NCI-H1105 treated with DMSO at 0.1 percent for 48 hours (cell line): ENCODE results near the gene CLRN1.
"Not testable (repeated sequence)": the region's sequence is repeated elsewhere in the genome, so short reads cannot be mapped to it uniquely, and the experiment has no call there.

Experiments used
- DNase-seq: peaks from one replicate; lab custom pipeline; 2025; lab: John Stamatoyannopoulos, UW

CLRN1 gene, protein sequence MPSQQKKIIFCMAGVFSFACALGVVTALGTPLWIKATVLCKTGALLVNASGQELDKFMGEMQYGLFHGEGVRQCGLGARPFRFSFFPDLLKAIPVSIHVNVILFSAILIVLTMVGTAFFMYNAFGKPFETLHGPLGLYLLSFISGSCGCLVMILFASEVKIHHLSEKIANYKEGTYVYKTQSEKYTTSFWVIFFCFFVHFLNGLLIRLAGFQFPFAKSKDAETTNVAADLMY

DNA sequence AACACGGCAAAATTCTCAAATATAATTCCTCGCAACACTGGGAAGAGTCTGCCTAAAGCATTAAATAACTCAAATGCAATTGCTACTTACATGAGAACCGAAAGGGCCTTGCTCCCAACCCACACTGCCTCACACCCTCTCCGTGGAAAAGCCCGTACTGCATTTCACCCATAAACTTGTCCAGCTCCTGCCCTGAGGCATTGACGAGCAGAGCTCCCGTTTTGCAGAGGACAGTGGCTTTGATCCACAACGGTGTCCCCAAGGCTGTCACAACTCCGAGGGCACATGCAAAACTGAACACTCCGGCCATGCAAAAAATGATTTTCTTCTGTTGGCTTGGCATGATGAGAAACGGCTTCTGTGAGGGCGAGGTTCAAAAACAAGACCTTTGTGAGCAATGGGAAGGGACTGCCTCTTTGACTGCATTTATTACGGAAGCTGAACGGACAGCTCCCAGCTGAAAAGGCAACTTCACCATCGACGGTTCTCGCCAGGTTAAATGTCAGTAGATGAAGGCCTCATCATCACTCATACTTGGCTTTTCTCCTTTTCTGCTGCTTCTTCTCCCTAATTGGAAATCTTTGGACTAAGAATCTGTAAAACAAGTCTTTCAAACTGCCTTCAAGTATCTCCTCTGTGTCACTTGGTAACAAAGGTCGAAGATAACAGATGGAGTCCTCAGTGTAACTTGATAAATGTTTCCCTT is at the start of gene CLRN1:
CLRN1 (minus strand) TSS at position 362 of the 706 bp plus-strand sequence; CDS start at position 343, 19 bp downstream.
- DNase-seq: no peak

DNA sequence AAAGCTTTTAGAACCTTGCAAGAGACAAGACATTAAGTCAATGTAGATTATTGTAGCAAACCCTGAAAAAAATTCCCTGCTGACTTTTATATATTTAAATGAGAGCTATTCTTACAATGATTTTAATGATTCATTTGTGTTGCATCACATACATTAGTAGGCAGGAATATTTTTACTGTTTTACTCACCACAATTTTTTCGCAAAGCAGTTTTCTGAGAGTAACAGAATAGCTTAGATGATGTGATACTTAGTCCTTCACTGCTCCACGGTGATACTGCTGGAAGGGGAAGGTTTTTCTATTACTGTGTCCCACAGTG is 43.9 kb upstream of the CLRN1 start:
- DNase-seq: no peak

DNA sequence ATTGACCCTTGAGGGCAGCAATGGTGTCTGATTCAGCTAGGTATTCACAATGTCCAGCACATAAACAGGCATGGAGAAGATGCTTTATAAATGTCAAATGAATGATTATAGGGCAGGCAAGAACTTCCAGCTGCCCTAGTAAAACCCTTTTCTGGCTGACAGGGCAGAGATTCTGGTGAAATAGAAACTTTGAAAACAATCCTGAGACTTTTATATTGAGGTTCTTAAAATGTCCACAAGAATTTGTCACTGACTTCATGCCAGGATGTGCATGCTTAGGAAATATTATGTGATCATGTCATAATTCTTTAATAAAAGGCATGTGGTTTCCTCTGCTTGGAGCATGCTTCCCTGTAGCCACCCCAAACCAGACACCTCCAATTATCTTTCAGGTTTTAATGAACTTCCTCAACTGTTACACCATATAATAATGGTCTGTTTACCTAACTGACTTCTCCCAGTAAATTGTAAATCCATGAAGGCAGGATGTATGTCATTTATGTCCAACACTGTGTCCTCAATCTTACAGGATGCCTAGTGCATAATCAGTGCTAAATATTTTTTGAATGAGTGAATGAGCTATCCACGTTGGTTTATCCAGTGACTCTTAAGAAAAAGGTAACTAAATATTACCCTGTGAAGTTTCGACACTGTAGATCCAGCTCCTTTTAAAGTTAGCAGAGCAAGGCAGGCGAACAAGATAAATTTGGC is 43.4 kb upstream of the CLRN1 start:
- DNase-seq: no peak

DNA sequence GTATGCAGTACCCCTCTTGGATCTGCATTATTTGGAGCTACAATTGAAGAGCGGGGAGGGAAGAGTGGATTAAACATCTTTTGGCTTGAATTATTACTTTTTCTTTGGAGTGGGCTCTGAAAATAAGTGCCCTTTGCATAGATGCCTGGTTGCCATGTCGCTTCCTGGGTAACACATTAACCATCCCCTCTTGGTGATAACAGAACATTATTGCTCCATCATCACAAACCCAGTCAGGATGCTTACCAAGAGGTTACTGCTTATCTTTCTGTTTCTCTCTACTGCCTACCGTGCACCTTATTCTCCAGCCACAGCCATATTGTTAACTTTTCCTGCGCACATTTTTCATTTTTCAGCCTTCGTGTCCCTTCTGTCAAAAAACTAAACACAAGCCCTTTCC is 42.7 kb upstream of the CLRN1 start:
- DNase-seq: no peak

DNA sequence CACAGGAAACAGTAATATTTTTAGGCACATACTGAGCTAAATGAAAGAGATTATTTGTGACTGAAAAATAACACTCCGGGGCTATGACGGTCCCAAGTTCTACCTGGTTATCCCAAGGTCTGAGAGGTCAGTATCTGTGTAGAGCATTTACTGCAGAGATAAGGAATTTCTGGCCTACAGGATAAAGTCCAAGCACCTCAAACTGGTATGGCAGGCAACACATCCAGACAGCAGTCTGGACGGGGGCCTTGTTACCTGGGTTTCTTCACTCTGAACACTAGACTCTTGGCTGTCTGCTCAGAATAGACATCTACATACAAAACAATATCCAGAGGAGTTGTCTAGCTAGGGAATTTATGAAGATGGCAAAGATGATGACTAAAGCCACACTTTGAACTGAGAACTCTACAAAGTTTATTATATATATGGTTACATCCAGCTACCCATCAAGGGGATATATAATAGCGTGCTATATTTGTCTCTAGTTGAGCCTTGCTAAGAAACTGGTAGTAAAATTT is 42.0 kb upstream of the CLRN1 start:
- no peak for DNase-seq

DNA sequence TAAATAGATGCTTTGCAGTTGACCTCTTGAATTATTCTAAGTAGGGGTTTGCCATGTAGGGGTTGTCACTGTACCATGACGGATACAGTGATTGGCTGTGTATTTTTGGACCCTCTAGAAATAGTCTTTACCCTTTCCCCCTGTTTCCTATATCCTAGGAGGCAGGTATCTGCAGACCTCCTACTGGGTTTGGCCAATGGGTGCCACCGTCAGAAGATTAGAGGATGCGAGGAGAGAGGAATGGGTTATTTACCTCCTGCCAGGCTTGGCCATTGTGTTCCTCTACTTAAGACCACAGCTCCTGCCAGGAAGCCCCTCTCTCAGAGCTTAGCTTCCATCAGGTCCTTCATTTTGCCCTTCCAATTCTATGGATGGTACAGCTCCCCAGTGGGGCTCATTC is 40.2 kb upstream of the CLRN1 start:
- DNase-seq: no peak

DNA sequence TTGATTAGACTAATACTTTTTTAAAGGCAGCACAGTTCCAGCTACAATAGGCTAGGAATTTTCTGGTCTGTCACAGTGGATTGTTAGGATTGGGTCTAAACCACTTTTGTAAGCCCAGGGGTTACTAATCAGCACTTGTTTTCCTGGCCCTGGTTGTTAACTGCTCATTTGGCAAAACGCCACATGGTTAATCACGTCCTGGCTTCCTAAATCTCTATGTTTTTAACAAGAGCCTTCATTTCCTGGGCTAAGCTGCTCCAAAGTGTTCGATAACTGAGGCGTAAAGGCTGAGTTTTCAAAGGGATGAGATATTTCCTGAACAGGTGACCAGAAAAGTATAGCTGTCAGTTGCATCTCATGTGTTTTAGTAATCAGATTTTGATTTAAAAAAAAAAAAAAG is 38.9 kb upstream of the CLRN1 start:
- DNase-seq: peak; percentile 96

DNA sequence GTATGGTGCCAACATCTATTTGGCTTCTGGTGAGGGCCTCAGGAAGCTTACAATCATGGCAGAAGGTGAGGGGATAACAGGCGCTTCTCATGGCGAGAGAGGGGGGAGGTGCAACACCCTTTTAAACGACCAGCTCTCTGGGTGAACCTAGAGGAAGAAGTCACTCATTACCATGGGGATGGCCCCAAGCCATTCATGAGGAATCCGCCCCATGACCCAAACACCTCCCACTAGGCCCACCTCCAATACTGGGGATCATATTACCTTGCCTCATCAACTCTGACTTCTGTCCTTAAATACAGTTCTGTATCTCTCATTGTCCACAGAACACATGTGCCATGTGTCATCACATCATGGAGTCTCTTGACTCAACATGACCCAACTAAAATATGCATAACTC is 37.5 kb upstream of the CLRN1 start:
- no peak for DNase-seq

DNA sequence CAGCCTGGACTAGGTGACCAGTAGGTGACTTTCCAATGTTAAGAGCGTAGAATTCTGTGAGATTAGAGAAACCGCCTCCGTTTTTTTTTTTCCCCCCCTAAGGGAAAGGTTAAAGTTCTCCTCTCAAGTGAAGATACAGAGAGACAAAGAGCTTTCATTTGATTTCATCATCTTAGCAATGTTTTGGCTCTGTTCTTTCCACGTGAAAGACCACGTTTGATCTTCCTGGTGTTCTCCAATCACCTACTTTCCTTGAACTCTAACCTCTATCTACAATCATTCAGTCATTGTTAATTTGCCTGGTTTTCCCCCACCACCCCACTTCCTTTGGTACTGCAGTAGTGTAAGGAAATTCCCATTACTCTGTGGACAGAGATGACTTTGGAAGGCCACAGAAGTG is 36.9 kb upstream of the CLRN1 start:
- DNase-seq: no peak

DNA sequence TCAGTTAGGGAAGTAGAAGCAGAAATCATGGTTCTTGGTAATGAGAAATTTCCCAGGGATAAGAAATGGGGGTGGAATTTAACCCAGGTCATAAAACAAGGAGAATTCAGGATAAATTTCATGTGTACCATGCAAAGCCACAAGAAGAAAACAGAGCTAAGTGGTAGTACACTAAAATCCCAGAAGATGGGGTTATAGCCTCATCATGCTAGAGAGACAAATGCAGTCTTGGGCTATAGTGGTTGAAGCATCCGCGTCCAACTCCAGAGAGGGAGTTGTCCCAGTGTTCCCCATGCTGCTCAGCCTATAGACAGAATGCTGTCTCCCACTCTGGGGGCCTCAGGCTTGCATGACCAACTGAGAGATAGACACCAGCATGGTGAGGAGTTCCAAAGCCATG is 36.2 kb upstream of the CLRN1 start:
- no peak for DNase-seq

DNA sequence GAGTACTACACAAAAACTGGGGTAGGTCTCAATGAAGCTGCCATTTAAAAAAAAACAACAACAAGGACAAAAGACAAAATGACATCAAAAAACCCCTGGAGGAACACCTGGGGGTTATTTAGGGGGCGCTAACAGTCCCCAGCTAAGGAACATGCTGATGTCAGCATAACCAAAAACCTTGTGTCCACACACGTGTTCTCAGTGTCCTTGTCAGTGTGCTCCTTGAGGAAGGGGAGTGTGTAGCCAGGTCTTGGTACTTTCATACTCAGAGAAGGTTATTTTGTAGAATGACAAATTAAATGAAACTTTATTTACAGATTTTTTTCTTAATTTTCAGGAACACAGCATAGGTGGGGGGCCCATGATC is 31.2 kb upstream of the CLRN1 start:
- DNase-seq: no peak

DNA sequence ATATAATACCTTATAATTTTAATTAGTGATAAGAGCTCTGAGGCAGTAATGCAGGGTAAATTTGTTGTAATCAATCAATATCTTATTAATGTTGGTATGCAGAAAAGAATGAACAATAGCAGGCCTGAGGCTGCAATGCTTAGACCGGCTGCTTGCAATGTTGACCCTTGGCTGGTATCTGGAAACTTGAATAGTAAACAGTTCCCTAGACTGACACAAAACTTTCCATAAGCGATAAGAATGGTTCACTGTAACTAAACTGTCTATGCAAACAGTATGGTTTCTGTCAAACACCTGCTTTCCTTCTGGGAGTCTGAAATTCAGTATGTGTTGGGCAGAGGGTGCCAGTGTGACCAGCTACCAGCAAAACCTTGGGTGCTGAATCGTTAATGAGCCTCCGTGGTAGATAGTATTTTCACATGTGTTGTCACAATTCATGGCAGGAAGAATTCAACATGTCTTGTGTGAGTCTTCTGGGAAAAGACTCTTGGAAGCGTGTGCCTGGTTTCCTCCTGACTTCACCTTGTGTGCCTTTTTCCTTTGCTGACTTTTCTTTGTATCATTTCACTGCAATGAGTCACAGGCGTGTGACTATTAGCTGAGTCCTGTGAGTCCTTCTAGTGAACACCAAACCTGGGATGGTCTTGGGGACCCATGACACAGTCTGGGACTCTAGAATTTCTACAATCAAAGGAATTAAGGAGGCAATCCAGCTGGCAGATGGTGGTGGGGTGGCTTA is 30.7 kb upstream of the CLRN1 start:
- DNase-seq: no peak

DNA sequence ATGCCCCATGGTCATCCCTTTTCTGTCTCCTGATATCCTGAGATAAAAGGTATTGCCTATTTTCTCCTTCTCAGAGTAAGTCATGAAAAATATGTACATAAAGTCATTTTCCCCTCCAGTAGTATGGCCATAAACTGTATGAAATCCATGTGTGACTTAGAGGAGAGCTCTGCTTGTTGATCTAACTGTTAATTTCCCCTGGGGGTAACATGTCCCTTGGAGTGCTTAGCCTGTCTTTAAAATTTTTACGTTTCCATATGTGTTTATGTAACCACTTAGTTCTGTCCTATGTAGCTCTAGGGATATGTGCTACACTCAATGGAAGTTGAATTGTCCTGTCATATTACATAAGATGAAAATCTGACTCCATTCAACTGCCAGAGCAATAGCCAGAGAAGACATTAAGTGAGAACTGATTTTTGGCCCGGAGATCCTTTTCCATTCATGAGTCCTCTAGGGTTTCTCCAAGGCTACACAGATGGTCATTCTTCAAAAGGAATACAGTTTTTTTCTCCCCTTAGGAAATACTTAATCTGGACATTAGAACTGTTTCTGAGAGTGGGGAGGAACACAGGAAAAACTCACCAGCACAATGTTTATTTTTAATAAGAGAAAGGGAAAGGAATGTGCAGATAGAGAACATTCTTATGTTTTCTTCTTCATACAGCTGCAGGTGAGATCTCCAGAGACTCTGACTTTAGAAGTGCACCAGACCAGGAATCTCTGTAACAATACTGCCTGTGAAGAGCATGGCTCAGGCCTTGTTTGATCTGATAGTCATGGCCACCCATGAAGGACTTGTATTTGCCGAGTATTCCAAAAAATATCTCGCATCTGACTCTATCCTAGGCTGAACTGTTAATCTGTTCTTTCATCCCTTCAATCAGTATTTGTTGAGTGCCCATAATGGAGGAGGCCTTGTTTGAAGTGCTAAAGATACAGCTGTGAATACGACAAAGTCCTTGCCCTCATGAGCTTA is 29.8 kb upstream of the CLRN1 start:
- DNase-seq: no peak

DNA sequence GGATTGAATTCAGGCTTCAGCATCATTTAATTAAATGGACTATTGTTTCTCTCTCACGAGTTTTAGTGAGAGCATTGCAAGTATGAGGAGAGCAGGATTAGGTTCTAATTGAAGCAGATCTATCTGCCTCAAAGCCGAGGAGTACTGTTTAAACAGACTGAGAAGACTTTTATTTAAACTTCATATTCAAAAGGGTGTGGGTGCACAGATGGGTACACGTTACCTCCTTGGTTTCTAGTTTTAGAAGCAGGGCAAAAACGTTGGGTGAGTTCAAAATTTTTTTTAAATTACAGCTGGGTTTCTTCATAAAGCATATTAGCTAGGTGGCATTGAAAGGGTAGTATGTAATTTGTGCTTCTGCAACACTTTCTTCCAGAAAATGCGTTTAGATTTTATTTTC is 26.5 kb upstream of the CLRN1 start:
- no peak for DNase-seq

DNA sequence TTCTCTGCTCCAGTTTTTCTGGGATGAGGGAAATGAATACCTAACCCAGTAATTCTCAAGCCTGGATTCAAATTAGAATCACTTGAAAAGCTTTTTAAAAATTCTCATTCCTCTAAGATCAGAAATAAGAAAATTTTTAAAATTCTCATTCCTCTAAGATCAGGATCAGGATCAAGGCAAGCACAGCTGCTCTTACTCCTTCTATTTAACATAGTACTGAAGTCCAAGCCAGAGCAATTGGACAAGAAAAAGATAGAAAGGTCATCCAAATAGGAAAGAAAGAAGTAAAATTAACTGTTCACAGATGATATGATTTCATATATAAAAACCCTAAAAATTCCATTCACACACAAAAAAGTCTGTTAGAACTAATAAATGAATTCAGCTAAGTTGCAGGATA is 24.2 kb upstream of the CLRN1 start:
- DNase-seq: no peak

DNA sequence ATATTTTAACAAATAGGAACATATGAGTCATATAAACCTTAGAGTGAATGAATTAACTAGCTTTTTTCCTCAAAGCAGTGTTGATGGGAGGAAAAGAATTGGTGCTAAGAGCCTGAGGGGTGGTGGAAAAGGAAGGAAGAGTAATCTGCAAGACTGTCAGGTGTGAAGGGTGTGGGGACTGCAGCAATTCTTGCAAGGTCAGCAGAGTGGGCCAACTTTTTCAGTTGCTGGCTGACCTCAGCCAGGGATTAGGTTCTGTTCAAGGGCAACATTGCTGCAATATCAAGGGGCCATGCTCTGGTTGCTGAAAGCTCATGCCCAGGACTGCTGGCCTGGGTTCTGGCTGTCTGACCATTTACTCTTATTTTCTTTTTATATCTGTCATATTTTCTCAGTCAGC is 23.0 kb upstream of the CLRN1 start:
- DNase-seq: no peak

DNA sequence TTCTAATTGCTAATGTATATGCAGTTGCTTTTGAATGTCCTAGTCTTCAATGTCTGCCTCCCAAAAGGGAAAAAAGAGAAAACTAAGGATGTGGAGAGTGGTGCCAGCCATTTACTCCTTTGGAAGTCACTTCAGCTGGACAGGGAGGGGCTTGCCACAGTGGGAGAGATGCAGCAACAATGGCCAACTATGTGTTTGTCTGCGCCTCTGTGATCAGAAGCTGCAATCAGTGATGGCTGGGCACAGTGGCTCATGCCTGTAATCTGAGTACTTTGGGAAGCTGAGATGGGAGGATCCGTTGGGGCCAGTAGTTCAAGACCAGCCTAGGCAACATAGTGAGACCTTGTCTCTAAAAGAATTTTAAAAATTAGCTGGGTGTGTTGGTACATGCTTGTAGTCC is 16.7 kb upstream of the CLRN1 start:
- DNase-seq: no peak

DNA sequence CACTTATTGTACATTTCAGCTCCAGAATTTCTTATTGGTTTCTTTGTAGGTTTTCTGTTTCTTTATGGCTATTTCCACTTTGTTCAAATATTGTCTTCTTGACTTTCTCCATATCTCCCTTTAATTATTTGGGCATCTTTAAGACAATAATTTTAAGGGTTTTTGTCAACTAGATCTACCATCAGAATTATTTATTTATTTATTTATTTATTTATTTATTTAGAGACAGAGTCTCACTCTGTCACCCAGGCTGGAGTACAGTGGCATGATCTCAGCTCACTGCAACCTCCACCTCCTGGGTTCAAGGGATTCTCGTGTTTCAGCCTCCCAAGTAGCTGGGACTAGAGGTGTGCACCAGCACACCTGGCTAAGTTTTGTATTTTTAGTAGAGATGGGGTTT is 15.9 kb upstream of the CLRN1 start:
- DNase-seq: not testable (repeated sequence)

DNA sequence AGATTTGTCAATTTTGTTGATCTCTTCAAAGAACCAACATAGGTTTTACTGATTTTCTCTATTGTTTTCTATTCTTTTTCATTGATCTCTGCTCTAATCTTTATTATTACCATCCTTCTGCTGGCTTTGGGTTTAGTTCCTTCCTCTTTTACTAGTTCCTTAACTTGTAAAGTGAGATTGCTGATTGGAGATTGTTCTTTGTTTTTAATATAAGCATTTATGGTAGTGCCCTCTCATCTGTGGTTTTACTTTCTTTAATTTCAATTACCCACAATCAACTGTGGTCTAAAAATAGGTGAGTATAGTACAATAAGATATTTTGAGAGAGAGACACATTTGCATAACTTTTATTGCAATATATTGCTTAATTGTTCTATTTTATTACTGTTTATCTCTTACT is 13.2 kb upstream of the CLRN1 start:
- no peak for DNase-seq

DNA sequence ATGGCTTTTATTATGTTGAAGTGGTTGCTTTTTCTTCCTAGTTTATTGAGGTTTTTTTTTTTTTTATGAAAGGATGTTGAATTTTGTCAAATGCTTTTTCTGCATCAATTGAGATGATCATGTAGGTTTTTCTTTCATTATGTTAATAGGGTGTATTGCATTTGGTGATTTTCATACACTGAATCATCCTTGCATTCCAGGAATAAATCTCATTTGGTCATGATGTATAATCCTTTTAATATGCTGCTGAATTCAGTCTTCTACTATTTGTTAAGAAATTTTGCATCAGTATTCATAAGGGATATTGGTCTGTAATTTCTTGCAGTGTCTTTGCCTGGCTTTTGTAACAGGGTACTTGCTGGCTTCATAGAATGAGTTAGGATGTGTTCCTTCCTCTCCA is 11.5 kb upstream of the CLRN1 start:
- DNase-seq: no peak

DNA sequence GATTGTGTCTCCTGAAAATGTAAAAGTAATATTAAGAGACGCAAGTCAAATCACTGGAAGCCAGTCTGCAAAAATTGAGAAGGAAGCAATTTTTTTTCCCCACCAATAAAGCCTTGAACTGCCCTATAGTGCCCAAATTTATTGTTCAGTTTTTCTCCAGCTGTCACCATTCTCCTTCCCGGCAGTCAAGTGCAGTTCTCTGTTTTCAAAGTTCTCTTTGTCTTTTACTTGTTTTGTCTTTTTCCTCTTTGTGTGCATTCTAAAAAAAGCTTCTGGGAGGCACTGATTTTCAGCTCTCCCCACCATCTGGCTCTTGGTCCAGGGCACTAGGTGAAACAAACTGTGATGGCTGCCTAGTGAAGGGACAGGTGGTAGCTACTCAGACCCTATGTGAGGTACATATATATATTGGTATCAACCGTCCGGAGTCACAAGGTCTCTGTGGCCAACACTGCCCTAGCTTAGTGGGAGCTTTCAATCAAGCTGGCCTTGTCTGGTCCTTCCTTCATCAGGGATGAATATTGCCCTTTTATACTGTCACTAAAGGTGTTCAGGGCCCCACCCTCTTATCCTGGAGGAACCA is 6.1 kb upstream of the CLRN1 start:
- DNase-seq: no peak
